ENCODE results near the gene SNX9. TPM values are rescaled to one million over a fixed set of nuclear protein-coding genes. Genes with fewer than 3 reads are reported as not detected.

The SNX9 gene
- total RNA-seq, 1 experiment from 2014 or later = 31.3 TPM

DNA sequence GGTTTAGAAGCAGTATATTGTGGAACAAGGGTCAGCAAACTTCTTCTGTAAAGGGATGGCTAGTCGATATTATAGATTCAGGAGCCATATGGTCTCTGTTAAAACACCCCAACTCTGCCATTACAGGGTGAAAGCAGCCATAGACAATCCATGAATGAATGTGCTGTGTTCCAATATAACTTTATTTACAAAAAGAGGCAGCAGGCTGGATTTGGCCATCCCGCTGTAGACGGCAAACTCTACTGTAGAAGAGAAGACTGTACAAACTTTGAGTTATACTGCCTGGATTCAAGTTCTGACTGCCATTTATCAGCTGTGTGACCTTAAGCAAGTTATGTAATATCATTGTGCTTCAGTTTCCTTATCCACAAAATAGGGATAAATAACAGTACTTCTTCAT is 33.7 kb upstream of the SNX9 start:
- no peak overlapping the region for H3T11ph ChIP-seq (ENCODE audit: low read length)
- H3K4ac ChIP-seq (ENCODE audit: low read depth, low read length) = no peak overlapping the region
- WGBS (ENCODE audit: extremely low coverage, insufficient read length, low lambda C conversion rate) = no CpG with 5 or more reads among the region's 3 CpGs
- no peaks in the 10 kb centered on the region for H3K23me2 ChIP-seq (ENCODE audit: insufficient read length, low read depth, low read length, poor library complexity, severe bottlenecking)
- H2BK5ac ChIP-seq (ENCODE audit: insufficient read length, low read length) = no peak overlapping the region
- no peak overlapping the region for H3K56ac ChIP-seq (ENCODE audit: insufficient read length, low read depth, low read length)
- no peak overlapping the region for H3K14ac ChIP-seq (ENCODE audit: insufficient read depth, low read length)
- Mint-ChIP-seq H3K4me1 (no peaks in the 10 kb centered on the region), H3K36me3 (ENCODE audit: insufficient read depth in 1 of 3, low read depth in 3 of 3) (peaks cover 0 to 2% (median 0%) of the 10 kb centered on the region in 3 experiments; a peak in 1 of 7 replicates), H3K27me3 (ENCODE audit: low read depth) (peaks cover 2% of the 10 kb centered on the region; the same call in 1 of the 2 replicates), H3K9me3 (peaks cover 0 to 2% of the 10 kb centered on the region in 2 experiments; a peak in 1 of 5 replicates), H3K4me3 (no peak overlapping the region), H3K27ac (no peak overlapping the region)
- H2BK12ac ChIP-seq (ENCODE audit: insufficient read length, low read depth, low read length) = no peak overlapping the region
- no peak overlapping the region for H3K9ac ChIP-seq (ENCODE audit: extremely low read depth, insufficient read length, low read length)
- H2BK120ac ChIP-seq (ENCODE audit: low read depth, low read length, poor library complexity, severe bottlenecking) = no peak overlapping the region
- H3K27ac ChIP-seq (ENCODE audit: insufficient read length, low read depth, low read length) = no peak overlapping the region
- H3K23ac ChIP-seq (ENCODE audit: insufficient read length, low read depth, low read length) = no peak overlapping the region
- no peak overlapping the region for H2AK5ac ChIP-seq (ENCODE audit: insufficient read length, low read length)
- H3K4me2 ChIP-seq (ENCODE audit: insufficient read depth, insufficient read length, low read length) = no peak overlapping the region
- no peak for DNase-seq
- H4K8ac ChIP-seq (replicated peaks; ENCODE audit: insufficient read length, low read depth, low read length) = no peak overlapping the region
- no peaks in the 10 kb centered on the region; the same call in 1 of the 2 replicates for H3K4me1 ChIP-seq (ENCODE audit: insufficient read depth, low read length)
- no peak overlapping the region for H4K5ac ChIP-seq (ENCODE audit: insufficient read length, low read depth, low read length)
- no peak overlapping the region for H2BK20ac ChIP-seq (ENCODE audit: low read depth, low read length, poor library complexity, severe bottlenecking)
- no peak overlapping the region for H3K18ac ChIP-seq (ENCODE audit: insufficient read length, low read depth, low read length)
- H2AFZ ChIP-seq (ENCODE audit: low read length) = no peak overlapping the region
- TF ChIP-seq, protein P1, sequence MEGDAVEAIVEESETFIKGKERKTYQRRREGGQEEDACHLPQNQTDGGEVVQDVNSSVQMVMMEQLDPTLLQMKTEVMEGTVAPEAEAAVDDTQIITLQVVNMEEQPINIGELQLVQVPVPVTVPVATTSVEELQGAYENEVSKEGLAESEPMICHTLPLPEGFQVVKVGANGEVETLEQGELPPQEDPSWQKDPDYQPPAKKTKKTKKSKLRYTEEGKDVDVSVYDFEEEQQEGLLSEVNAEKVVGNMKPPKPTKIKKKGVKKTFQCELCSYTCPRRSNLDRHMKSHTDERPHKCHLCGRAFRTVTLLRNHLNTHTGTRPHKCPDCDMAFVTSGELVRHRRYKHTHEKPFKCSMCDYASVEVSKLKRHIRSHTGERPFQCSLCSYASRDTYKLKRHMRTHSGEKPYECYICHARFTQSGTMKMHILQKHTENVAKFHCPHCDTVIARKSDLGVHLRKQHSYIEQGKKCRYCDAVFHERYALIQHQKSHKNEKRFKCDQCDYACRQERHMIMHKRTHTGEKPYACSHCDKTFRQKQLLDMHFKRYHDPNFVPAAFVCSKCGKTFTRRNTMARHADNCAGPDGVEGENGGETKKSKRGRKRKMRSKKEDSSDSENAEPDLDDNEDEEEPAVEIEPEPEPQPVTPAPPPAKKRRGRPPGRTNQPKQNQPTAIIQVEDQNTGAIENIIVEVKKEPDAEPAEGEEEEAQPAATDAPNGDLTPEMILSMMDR (conservative IDR thresholded peaks at IDR 0.05) = no peak
- no peak overlapping the region for H4K91ac ChIP-seq (ENCODE audit: insufficient read length, low read depth, low read length)
- H3K79me1 ChIP-seq (ENCODE audit: insufficient read depth, low read depth, low read length, poor library complexity, severe bottlenecking) = no peaks in the 10 kb centered on the region
- no peaks in the 10 kb centered on the region for H3K9me3 ChIP-seq (ENCODE audit: control insufficient read depth, low read depth, low read length)
- no peaks in the 10 kb centered on the region for H3K27me3 ChIP-seq (ENCODE audit: insufficient read depth, low read length)
- H4K20me1 ChIP-seq (ENCODE audit: control insufficient read depth, insufficient read depth, insufficient read length) = no peaks in the 10 kb centered on the region
- no peaks in the 10 kb centered on the region for H3K79me2 ChIP-seq (ENCODE audit: insufficient read depth, low read length)
- H2BK15ac ChIP-seq (ENCODE audit: low read depth, low read length) = no peak overlapping the region

Measured in H9 (cell line).